CD14-positive monocyte (primary cell): ENCODE measurements around the gene DCTN5. TPM values are rescaled to one million over a fixed set of nuclear protein-coding genes. Genes with fewer than 3 reads are reported as not detected.

Experiments used
- DNase-seq, 3 donors: peaks; one replicate each; pipeline ENCODE4 v3.0.0-alpha.2; 2011 to 2022
- H2AFZ ChIP-seq: 2 replicates; pipeline ENCODE4 v1.6.0; 2012; ENCODE audit warnings: mild to moderate bottlenecking, low read depth, low read length, inconsistent platforms; ENCODE audit not compliant: insufficient read depth, poor library complexity, severe bottlenecking
- H3K27ac ChIP-seq, 2 donors: 1 replicate in 1 of 2; 2 replicates in 1 of 2; pipeline ENCODE4 v1.5.1; 2012 to 2013; ENCODE audit warnings: low read length in 2 of 2, control low read depth in 1 of 2, inconsistent platforms in 1 of 2, low read depth in 1 of 2, mild to moderate bottlenecking in 1 of 2
- H3K27me3 ChIP-seq, 2 donors: one replicate each; pipeline versions ENCODE4 v1.6.0 to v1.6.1; 2011 to 2013; ENCODE audit warnings: low read length in 2 of 2; ENCODE audit not compliant: control insufficient read depth in 2 of 2, insufficient read depth in 2 of 2
- H3K36me3 ChIP-seq, 2 donors: replicated peaks in 1 of 2; 1 replicate in 1 of 2; 2 replicates in 1 of 2; pipeline versions ENCODE4 v1.5.1 to v1.6.1; 2012 to 2013; ENCODE audit warnings: low read length in 2 of 2, control low read depth in 1 of 2, inconsistent platforms in 1 of 2, mild to moderate bottlenecking in 1 of 2; ENCODE audit not compliant: insufficient read depth in 2 of 2, control insufficient read depth in 1 of 2
- H3K4me1 ChIP-seq, 2 donors: 1 replicate in 1 of 2; 2 replicates in 1 of 2; pipeline versions ENCODE4 v1.5.1 to v1.6.1; 2012 to 2013; ENCODE audit warnings: low read length in 2 of 2, control low read depth in 1 of 2, inconsistent platforms in 1 of 2, mild to moderate bottlenecking in 1 of 2, moderate library complexity in 1 of 2; ENCODE audit not compliant: insufficient read depth in 2 of 2, control insufficient read depth in 1 of 2
- H3K4me2 ChIP-seq: replicated peaks from 2 replicates; pipeline ENCODE3; 2012; ENCODE audit warnings: low read length, moderate library complexity, mild to moderate bottlenecking; ENCODE audit not compliant: poor library complexity, severe bottlenecking; ENCODE audit errors: extremely low read depth
- H3K4me3 ChIP-seq, 3 experiments: fragments of 200-600 bp in 1 of 3; sonication (generic) in 1 of 3; replicated peaks in 1 of 3; 1 replicate in 2 of 3; 2 replicates in 1 of 3; pipeline ENCODE4 v1.5.1; 2011 to 2013; ENCODE audit warnings: low read length in 3 of 3, mild to moderate bottlenecking in 3 of 3, control low read depth in 2 of 3, low read depth in 2 of 3, inconsistent platforms in 1 of 3, moderate library complexity in 1 of 3
- H3K79me2 ChIP-seq: 2 replicates; pipeline ENCODE4 v1.6.0; 2012; ENCODE audit warnings: mild to moderate bottlenecking, control low read depth, inconsistent platforms, low read length, moderate library complexity; ENCODE audit not compliant: insufficient read depth
- H3K9ac ChIP-seq: 2 replicates; pipeline ENCODE4 v1.6.0; 2017; ENCODE audit warnings: low read length, mild to moderate bottlenecking; ENCODE audit not compliant: insufficient read depth, poor library complexity, severe bottlenecking
- H3K9me3 ChIP-seq, 2 donors: replicated peaks in 1 of 2; 1 replicate in 1 of 2; 2 replicates in 1 of 2; pipeline versions ENCODE4 v1.5.1 to v1.6.1; 2012 to 2013; ENCODE audit warnings: low read length in 2 of 2, control low read depth in 1 of 2; ENCODE audit not compliant: control insufficient read depth in 1 of 2, insufficient read depth in 1 of 2
- H4K20me1 ChIP-seq: 2 replicates; pipeline ENCODE4 v1.6.0; 2012; ENCODE audit warnings: mild to moderate bottlenecking, low read length, control low read depth, moderate library complexity; ENCODE audit not compliant: insufficient read depth
- H3K27ac Mint-ChIP-seq, 7 donors: one replicate each; pipeline ENCODE4 v1.8.0; 2020; ENCODE audit warnings: mild to moderate bottlenecking in 7 of 7, mixed read lengths in 7 of 7, moderate library complexity in 6 of 7, inconsistent platforms in 2 of 7
- H3K27me3 Mint-ChIP-seq, 3 donors: one replicate each; pipeline ENCODE4 v1.8.0; 2021 to 2022; ENCODE audit warnings: low read depth in 3 of 3, mild to moderate bottlenecking in 3 of 3, mixed read lengths in 3 of 3, moderate library complexity in 3 of 3, inconsistent platforms in 1 of 3
- H3K36me3 Mint-ChIP-seq, 2 donors: one replicate each; pipeline ENCODE4 v1.8.0; 2020; ENCODE audit warnings: mixed read lengths in 2 of 2, inconsistent platforms in 1 of 2, mild to moderate bottlenecking in 1 of 2
- H3K4me1 Mint-ChIP-seq: one replicate; pipeline ENCODE4 v1.8.0; 2020; ENCODE audit warnings: mild to moderate bottlenecking, mixed read lengths
- H3K4me3 Mint-ChIP-seq, 2 donors: one replicate each; pipeline ENCODE4 v1.8.0; 2020; ENCODE audit warnings: mild to moderate bottlenecking in 2 of 2, mixed read lengths in 2 of 2, moderate library complexity in 1 of 2
- H3K9me3 Mint-ChIP-seq, 7 donors: one replicate each; pipeline ENCODE4 v1.8.0; 2020 to 2022; ENCODE audit warnings: mixed read lengths in 7 of 7, mild to moderate bottlenecking in 6 of 7, moderate library complexity in 6 of 7, inconsistent platforms in 2 of 7
- CTCF ChIP-seq: fragments of 200-600 bp; IDR thresholded peaks from one replicate; pipeline ENCODE4 v1.8.0; 2022; ENCODE audit warnings: antibody characterized with exemption, mild to moderate bottlenecking
- WGBS: methylation state at CpG from one replicate; pipeline ENCODE4 v1.1.5; 2013; ENCODE audit warnings: missing lambda C conversion rate; ENCODE audit not compliant: insufficient coverage; 5-methylcytosine and 5-hydroxymethylcytosine counted together
- intact Hi-C, 2 donors: fragments of 100-400 bp; cut with micrococcal nuclease; formaldehyde crosslinking; loops; one replicate each; pipeline versions ENCODE4 v1.15.0 to v1.15.1; 2023
- polyA plus RNA-seq, 3 donors: library from polyadenylated mRNA; depleted of rRNA in 1 of 3; unstranded in 2 of 3; stranded (reverse) in 1 of 3; fragments of 300-500 nt in 2 of 3; fragments of >200 nt in 1 of 3; fragmentation: Illumina TruSeq in 2 of 3; gene quantifications; 1 replicate in 2 of 3; 2 replicates in 1 of 3; pipeline ENCODE4 v1.2.3, GENCODE V29; 2012 to 2021

The DCTN5 gene
- polyA plus RNA-seq, 3 donors: 29.3 to 54.3 (median 42.0) TPM

- peaks cover 30 to 60% of the 10 kb centered on the region in 2 donors for H3K36me3 ChIP-seq
- peaks cover 39% of the 10 kb centered on the region for H3K4me1 Mint-ChIP-seq
- H3K27me3 Mint-ChIP-seq: peaks cover 0 to 3% (median 2%) of the 10 kb centered on the region in 3 donors
- H3K9me3 Mint-ChIP-seq: no peaks in the 10 kb centered on the region
- no peak for TF ChIP-seq CTCF
- H3K4me2 ChIP-seq: no peak overlapping the region
- no peaks in the 10 kb centered on the region for H3K9me3 ChIP-seq
- no CpG with 5 or more reads among the region's 1 CpG for WGBS
- H2AFZ ChIP-seq: no peak overlapping the region
- no peak overlapping the region for H3K9ac ChIP-seq
- no peak for DNase-seq
- H3K4me3 ChIP-seq: no peak overlapping the region
- H3K4me3 Mint-ChIP-seq: no peak overlapping the region
- H3K79me2 ChIP-seq: peaks cover 87% of the 10 kb centered on the region
- H3K27ac ChIP-seq: peak overlapping the region in 1 of 2 donors; percentile 67
- no peaks in the 10 kb centered on the region for H3K27me3 ChIP-seq
- H3K36me3 Mint-ChIP-seq: peaks cover 39 to 66% of the 10 kb centered on the region in 2 donors
- peaks cover 14% of the 10 kb centered on the region for H4K20me1 ChIP-seq
- intact Hi-C loops: no loop called here
- H3K27ac Mint-ChIP-seq: peak overlapping the region in 3 of 7 donors; percentile 42 to 80 (median 49)
- peaks cover 38 to 44% of the 10 kb centered on the region in 2 donors for H3K4me1 ChIP-seq
Measured at GRCh38 chr16:23682181-23682580, 40.9 kb downstream of the DCTN5 start.

- H3K4me1 ChIP-seq: peaks cover 33 to 39% of the 10 kb centered on the region in 2 donors
- no peak overlapping the region for H3K4me2 ChIP-seq
- H3K9me3 Mint-ChIP-seq: no peaks in the 10 kb centered on the region
- H3K27me3 Mint-ChIP-seq: peaks cover 0 to 3% (median 0%) of the 10 kb centered on the region in 3 donors
- peaks cover 52 to 79% of the 10 kb centered on the region in 2 donors for H3K36me3 Mint-ChIP-seq
- TF ChIP-seq CTCF: no peak
- peak overlapping the region in 1 of 2 donors; percentile 5 for H3K27ac ChIP-seq
- peak overlapping the region in 3 of 7 donors; percentile 16 to 47 (median 46) for H3K27ac Mint-ChIP-seq
- intact Hi-C loops: no loop called here
- H4K20me1 ChIP-seq: peaks cover 14% of the 10 kb centered on the region
- H3K9me3 ChIP-seq: no peaks in the 10 kb centered on the region
- H2AFZ ChIP-seq: no peak overlapping the region
- H3K4me3 Mint-ChIP-seq: no peak overlapping the region
- H3K4me1 Mint-ChIP-seq: peaks cover 34% of the 10 kb centered on the region
- H3K9ac ChIP-seq: no peak overlapping the region
- H3K4me3 ChIP-seq: no peak overlapping the region
- peaks cover 85% of the 10 kb centered on the region for H3K79me2 ChIP-seq
- DNase-seq: no peak
- WGBS: 94% methylated on average over 2 of the region's 3 CpGs
- H3K27me3 ChIP-seq: no peaks in the 10 kb centered on the region
- H3K36me3 ChIP-seq: peaks cover 43 to 73% of the 10 kb centered on the region in 2 donors
Measured at GRCh38 chr16:23683487-23683886, 42.2 kb downstream of the DCTN5 start.
